WTC11 (cell line): Measurements from ENCODE around the gene MOB3C. TPM values are rescaled to one million over a fixed set of nuclear protein-coding genes. Genes with fewer than 3 reads are reported as not detected.
A peak's percentile ranks its signal among the peaks of the same experiment; 100 is the strongest.

Experiments
- ATAC-seq: fragments of 200-7000 bp; cut with Tn5 transposase; 2 replicates; pipeline ENCODE4 v1.10.0; 2021; ENCODE audit warnings: mild to moderate bottlenecking, moderate library complexity
- CTCF ChIA-PET: fragments of 300-600 bp; sonication (Branson Sonifier 250); formaldehyde crosslinking; loops from one replicate; lab custom pipeline; 2021; ENCODE audit warnings: antibody characterized with exemption; lab: Charles Lee
- POLR2A ChIA-PET: fragments of 350-600 bp; sonication (Branson Sonifier 250); formaldehyde crosslinking; loops from one replicate; lab custom pipeline; 2021; ENCODE audit warnings: antibody characterized with exemption; lab: Charles Lee
- DNase-seq: peaks from one replicate; pipeline ENCODE4 v3.0.0; 2021; ENCODE audit warnings: low spot score
- H3K27ac Mint-ChIP-seq: 2 replicates; pipeline ENCODE4 v1.8.0; 2021; ENCODE audit warnings: mixed read lengths
- H3K27me3 Mint-ChIP-seq: 2 replicates; pipeline ENCODE4 v1.8.0; 2021; ENCODE audit warnings: low read depth, mild to moderate bottlenecking, moderate library complexity, mixed read lengths
- H3K36me3 Mint-ChIP-seq: 2 replicates; pipeline ENCODE4 v1.8.0; 2021; ENCODE audit warnings: mixed read lengths
- H3K4me1 Mint-ChIP-seq: 2 replicates; pipeline ENCODE4 v1.8.0; 2022; ENCODE audit warnings: mixed read lengths
- H3K4me3 Mint-ChIP-seq: 2 replicates; pipeline ENCODE4 v1.8.0; 2021; ENCODE audit warnings: mild to moderate bottlenecking, moderate library complexity, mixed read lengths
- H3K9me3 Mint-ChIP-seq: 2 replicates; pipeline ENCODE4 v1.8.0; 2021; ENCODE audit warnings: mixed read lengths
- AFF4 ChIP-seq: sonication (generic); formaldehyde crosslinking; IDR thresholded peaks from 2 replicates; pipeline ENCODE4 v1.8.1; 2023; ENCODE audit warnings: mild to moderate bottlenecking, missing genetic modification reagents, borderline replicate concordance
- ESRRA ChIP-seq: sonication (generic); formaldehyde crosslinking; IDR thresholded peaks from 2 replicates; pipeline ENCODE4 v1.8.1; 2022; ENCODE audit warnings: mild to moderate bottlenecking, missing genetic modification reagents, borderline replicate concordance
- MAX ChIP-seq: sonication (generic); formaldehyde crosslinking; IDR thresholded peaks from 2 replicates; pipeline ENCODE4 v1.8.0; 2022; ENCODE audit warnings: mild to moderate bottlenecking, missing genetic modification reagents
- ZNF396 ChIP-seq: fragments of 250-450 bp; sonication (Bioruptor Pico); IDR thresholded peaks from 2 replicates; pipeline ENCODE4 v1.8.0; 2021; ENCODE audit warnings: mild to moderate bottlenecking, moderate library complexity, borderline replicate concordance
- total RNA-seq: library from RNA; stranded (reverse); gene quantifications from 3 replicates; pipeline ENCODE4 v1.2.3, GENCODE V29; 2021

The MOB3C gene
- total RNA-seq, 1 experiment from 2014 or later = 3.1 TPM

- CTCF ChIA-PET = interaction anchor here (0.7 to 2.4 kb wide), 9 partner anchors 11 to 166 kb away, joined by 3 to 14 read pairs (median 5); partner anchors contain the start of gene MKNK1
Observed at GRCh38 chr1:46558966-46559365, 57.6 kb downstream of the MOB3C start.

GRCh38 chr1:46558141-46558963 is 58.3 kb downstream of the MOB3C start:
- peak; percentile 36 for DNase-seq

More at GRCh38 chr1:46558966-46559365, 57.6 kb downstream of the MOB3C start:
- no peak overlapping the region for H3K4me3 Mint-ChIP-seq
- H3K36me3 Mint-ChIP-seq = no peaks in the 10 kb centered on the region
- POLR2A ChIA-PET = interaction anchor here (1.1 kb wide), 1 partner anchor 10 kb away, joined by 3 read pairs; no protein-coding TSS in a partner anchor
- no peaks in the 10 kb centered on the region for H3K9me3 Mint-ChIP-seq
- TF ChIP-seq MAX (no peak), ZNF396 (no peak)
- peaks cover 23% of the 10 kb centered on the region for H3K4me1 Mint-ChIP-seq
- H3K27me3 Mint-ChIP-seq = no peaks in the 10 kb centered on the region
- ATAC-seq = no peak
- H3K27ac Mint-ChIP-seq = peak overlapping the region; percentile 71; the same call in 1 of the 2 replicates
- DNase-seq = no peak

More at GRCh38 chr1:46558141-46558963, 58.3 kb downstream of the MOB3C start:
- peak; percentile 76 for ATAC-seq
- H3K4me1 Mint-ChIP-seq = peaks cover 23% of the 10 kb centered on the region
- H3K27ac Mint-ChIP-seq = peak overlapping the region; percentile 71
- H3K36me3 Mint-ChIP-seq = no peaks in the 10 kb centered on the region
- POLR2A ChIA-PET = interaction anchor here (0.6 to 1.1 kb wide), 3 partner anchors 11 to 120 kb away, joined by 3 read pairs; partner anchors contain the start of gene MKNK1
- CTCF ChIA-PET = interaction anchor here (1.0 to 2.4 kb wide), 8 partner anchors 10 to 167 kb away, joined by 3 to 14 read pairs (median 6); partner anchors contain the start of gene MKNK1
- H3K27me3 Mint-ChIP-seq = no peaks in the 10 kb centered on the region
- no peaks in the 10 kb centered on the region for H3K9me3 Mint-ChIP-seq
- TF ChIP-seq AFF4 (no peak), ESRRA (no peak), MAX (peak; percentile 32; the same call in 1 of the 2 replicates)
- no peak overlapping the region for H3K4me3 Mint-ChIP-seq

Other genes with a start within 250 kb of the MOB3C start
- gene FAAH, start 222.5 kb downstream of the MOB3C start, total RNA-seq = 26.4 to 38.6 TPM (median 28.1 TPM) in 3 replicates
- gene DMBX1, start 127.0 kb downstream of the MOB3C start, total RNA-seq = 1.7 to 3.7 TPM (median 1.8 TPM) in 3 replicates
- not detected in 3 replicates for gene KNCN, start 65.2 kb downstream of the MOB3C start, total RNA-seq
- 17.5 to 18.6 TPM (median 18.0 TPM) in 3 replicates for gene MKNK1, start 12.5 kb downstream of the MOB3C start, total RNA-seq
- gene ATPAF1, start 51.6 kb upstream of the MOB3C start, total RNA-seq = 35.7 to 45.5 TPM (median 44.5 TPM) in 3 replicates
- 0.17 to 0.21 TPM (median 0.18 TPM) in 3 replicates for gene TEX38, start 55.0 kb upstream of the MOB3C start, total RNA-seq
- gene EFCAB14, start 102.3 kb upstream of the MOB3C start, total RNA-seq = 38.4 to 46.2 TPM (median 39.1 TPM) in 3 replicates
- gene CYP4B1, start 182.2 kb upstream of the MOB3C start, total RNA-seq = 0.24 to 0.44 TPM (median 0.39 TPM) in 3 replicates